Tibial nerve (tissue), 4 donors: ENCODE data around the gene SGPL1.

Experiments used
- EP300 ChIP-seq, 2 donors: sonication (generic); formaldehyde crosslinking; IDR thresholded peaks; one replicate each; pipeline ENCODE4 v1.6.1; 2017; ENCODE audit warnings: antibody characterized with exemption in 2 of 2, mild to moderate bottlenecking in 1 of 2
- POLR2A ChIP-seq, 2 donors: fragments of 450-650 bp; IDR thresholded peaks; one replicate each; pipeline ENCODE4 v1.6.1; 2017; ENCODE audit warnings: antibody characterized with exemption in 2 of 2, mild to moderate bottlenecking in 2 of 2, moderate library complexity in 2 of 2
- TF ChIP-seq, protein P1 (sequence below), 5 experiments: fragments of 200-600 bp in 3 of 5; fragments of 450-650 bp in 2 of 5; sonication (generic) in 3 of 5; IDR thresholded peaks; one replicate each; pipeline ENCODE4 v1.5.1; 2016 to 2019; ENCODE audit warnings: antibody characterized with exemption in 5 of 5, mild to moderate bottlenecking in 3 of 5, moderate library complexity in 2 of 5

DNA sequence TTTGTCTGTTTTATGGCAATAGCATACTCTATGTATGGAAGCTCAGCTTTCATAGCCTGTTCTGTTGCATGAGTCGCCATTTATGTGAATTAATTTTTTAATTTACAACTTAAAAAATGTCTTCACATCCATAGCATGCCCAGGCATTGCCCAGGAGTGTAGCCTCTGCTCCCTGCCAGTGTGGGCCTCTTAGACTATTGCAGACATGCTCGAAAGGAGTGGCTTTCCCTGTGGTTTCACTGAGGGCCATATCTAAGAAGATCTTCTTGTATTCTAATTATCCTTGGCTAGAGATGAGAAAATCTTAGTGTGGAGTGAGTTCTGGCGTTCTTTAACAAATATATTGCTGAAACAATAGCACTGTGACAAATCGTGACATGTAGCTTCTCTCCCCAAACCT lies 37.3 kb downstream of the SGPL1 start:
- TF ChIP-seq, protein P1, sequence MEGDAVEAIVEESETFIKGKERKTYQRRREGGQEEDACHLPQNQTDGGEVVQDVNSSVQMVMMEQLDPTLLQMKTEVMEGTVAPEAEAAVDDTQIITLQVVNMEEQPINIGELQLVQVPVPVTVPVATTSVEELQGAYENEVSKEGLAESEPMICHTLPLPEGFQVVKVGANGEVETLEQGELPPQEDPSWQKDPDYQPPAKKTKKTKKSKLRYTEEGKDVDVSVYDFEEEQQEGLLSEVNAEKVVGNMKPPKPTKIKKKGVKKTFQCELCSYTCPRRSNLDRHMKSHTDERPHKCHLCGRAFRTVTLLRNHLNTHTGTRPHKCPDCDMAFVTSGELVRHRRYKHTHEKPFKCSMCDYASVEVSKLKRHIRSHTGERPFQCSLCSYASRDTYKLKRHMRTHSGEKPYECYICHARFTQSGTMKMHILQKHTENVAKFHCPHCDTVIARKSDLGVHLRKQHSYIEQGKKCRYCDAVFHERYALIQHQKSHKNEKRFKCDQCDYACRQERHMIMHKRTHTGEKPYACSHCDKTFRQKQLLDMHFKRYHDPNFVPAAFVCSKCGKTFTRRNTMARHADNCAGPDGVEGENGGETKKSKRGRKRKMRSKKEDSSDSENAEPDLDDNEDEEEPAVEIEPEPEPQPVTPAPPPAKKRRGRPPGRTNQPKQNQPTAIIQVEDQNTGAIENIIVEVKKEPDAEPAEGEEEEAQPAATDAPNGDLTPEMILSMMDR (IDR thresholded peaks at IDR 0.05) = no peak
- no peak for TF ChIP-seq POLR2A (IDR thresholded peaks at IDR 0.05)
- no peak for TF ChIP-seq EP300 (IDR thresholded peaks at IDR 0.05)
